ENCODE measurements around the gene ZNF697.

The ZNF697 gene

GRCh38 chr1:119660253-119661083, 12.4 kb upstream of the ZNF697 start:
- DNase-seq: no peak

GRCh38 chr1:119659628-119660027, 11.6 kb upstream of the ZNF697 start:
- no peak for DNase-seq

DNA sequence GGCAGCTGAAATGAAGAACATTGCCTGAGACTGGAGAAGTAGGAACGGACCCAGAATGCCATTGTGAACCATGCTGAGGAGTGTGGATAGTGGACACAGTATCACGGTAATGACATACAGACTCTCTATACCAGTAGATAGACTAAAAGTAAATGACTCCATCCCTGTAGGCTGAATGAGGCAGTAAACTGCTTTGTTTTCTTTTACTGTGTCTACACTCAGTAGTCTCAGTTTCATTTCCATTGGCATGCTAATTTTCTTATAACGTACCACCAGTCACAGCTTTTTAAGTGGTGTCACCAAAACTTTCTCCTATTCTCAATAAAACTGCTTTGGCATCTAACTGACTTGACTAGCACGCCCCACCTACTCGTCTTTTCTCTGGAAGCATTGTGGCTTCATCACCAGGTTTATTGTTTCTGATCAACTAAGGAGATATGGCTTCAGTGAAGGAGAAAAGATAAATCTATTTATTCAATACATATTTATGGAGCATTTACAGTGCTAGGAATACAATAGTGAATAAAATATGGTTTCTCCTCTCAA, 8.4 kb upstream of the ZNF697 start:
- no peak for DNase-seq

- DNase-seq: no peak
Observed at GRCh38 chr1:119655154-119655553, 7.1 kb upstream of the ZNF697 start.

- DNase-seq: no peak
Observed at GRCh38 chr1:119653839-119654170, 5.7 kb upstream of the ZNF697 start.

- DNase-seq: no peak
Observed at GRCh38 chr1:119653135-119653838, 5.2 kb upstream of the ZNF697 start.

GRCh38 chr1:119652587-119652986, 4.5 kb upstream of the ZNF697 start:
- no peak for DNase-seq

DNA sequence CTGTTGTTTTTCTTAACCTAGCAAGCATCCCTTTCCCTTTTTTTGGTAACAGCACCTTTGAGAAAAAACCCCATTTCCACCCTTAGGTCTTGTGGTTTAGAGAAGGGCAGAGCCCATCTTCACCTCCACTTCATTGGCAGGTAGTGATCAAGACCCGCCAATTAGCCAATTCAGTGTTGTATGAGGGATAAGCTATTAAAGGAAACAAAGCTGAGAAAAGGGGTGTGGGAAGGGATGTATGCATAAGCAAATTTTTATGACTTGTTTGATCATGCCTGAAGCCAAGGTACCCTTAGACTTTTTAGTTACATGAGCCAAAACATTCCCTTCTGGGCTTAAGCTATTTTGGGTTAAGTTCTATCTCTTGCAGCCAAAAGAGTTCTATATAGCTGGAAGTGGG, 3.6 kb upstream of the ZNF697 start:
- DNase-seq: no peak

GRCh38 chr1:119651133-119651532, 3.1 kb upstream of the ZNF697 start:
- DNase-seq: no peak

GRCh38 chr1:119648620-119649004, 546 bp upstream of the ZNF697 start:
- DNase-seq: no peak

DNA sequence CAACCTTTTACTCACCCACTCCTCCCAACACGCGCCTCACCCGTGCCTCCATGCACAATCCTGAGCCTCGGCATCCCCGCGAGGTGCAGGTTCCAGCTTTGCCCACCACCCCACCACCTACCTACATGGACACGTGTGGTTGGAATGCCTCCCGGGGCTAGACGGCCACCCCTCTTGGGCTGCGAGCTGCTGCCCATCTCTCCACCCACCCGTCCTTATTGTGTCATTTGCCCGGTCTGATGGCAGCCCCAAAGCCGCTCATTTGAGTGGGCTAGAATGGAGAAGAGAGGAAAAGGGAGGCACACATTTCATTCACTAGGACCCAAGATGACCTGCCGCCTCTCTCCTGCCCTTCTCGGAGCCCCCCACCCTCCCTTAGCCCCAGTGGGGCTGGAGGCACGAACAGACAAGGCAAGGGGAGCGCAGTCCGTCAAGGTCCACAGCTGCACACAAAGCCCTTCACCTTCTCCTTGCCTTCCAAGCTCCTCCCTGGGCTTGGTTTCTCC, 785 bp downstream of the ZNF697 start:
- DNase-seq: no peak

DNA sequence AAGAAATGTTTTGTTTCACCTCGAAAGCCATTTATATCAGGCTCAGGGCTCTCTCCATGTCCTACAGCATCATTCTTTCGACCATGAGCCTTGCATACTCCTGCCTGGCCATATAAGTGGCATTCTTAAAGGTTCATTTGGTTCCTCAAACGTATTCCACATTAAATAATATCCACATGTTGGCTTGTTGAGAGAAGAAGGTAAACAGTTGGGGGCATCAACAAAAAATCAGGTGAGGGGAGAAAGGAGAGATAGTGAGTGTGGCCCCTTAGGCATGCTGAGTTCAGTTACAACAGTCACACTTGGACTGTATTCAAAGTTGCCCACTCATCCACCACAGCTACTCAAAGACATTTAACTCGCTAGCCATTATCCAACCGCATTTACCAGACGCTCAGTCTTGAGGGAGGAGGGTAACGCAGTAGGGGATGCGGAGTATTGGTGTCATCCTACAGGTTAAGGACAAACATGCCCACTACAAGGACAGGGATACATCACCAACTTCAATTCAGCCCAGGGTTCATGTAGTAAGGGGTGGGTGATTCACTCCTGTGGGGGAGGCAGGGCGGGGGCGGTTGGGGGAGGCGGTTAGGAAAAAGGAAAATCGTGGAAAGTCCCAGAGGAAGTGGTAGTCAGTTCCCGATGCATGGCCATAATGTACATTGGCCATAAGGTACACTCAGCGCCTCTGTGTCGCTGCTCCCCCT, 1.4 kb downstream of the ZNF697 start:
- no peak for DNase-seq

- no peak for DNase-seq
Observed at GRCh38 chr1:119639109-119639508, 9.0 kb downstream of the ZNF697 start.

DNA sequence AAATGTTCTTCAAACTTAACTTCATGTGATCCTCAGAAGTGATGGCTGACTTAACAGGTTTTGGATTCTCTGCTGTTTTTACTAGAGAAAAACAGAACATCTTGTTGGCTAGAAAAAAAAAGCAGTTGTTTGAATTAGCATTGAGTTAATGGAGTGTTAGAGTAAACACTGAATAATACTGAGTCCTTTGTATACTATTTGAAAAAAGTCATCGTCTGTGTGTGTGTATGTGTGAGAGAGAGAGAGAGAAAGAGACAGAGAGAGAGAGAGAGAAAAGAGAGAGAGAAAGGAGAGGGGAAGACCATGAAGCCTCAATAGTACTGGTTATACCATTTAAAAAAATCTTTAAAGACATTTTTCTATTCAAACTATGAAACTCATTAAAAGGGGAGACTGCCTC, 10.4 kb downstream of the ZNF697 start:
- no peak for DNase-seq

- no peak for DNase-seq
Observed at GRCh38 chr1:119636491-119637089, 11.5 kb downstream of the ZNF697 start.

DNA sequence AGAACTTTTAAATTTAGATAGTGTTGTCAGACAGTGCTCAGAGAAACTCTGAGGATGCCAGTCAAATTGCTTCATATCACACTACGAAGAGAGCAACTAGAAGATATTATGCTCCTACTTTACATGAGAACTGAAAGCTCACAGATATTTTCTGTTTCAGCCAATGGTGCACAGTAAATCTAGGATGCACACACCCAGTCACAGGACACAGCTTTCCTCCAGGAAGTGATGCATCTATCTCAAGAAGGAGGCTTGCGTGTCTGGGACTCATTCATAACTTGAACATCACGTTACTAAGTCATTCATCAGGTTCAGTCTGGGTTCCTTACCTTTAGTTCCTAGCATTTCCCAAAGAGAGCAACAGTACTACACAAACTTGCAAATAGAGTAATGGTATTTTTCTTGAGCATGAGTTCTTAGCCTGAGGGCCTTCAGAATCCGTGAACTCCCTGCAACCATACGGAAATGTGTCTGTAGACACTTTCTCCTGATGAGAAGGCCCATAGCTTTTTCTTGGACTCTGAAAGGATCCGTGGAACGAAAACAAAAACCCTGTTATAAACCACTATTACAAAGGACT, 12.2 kb downstream of the ZNF697 start:
- no peak for DNase-seq

DNA sequence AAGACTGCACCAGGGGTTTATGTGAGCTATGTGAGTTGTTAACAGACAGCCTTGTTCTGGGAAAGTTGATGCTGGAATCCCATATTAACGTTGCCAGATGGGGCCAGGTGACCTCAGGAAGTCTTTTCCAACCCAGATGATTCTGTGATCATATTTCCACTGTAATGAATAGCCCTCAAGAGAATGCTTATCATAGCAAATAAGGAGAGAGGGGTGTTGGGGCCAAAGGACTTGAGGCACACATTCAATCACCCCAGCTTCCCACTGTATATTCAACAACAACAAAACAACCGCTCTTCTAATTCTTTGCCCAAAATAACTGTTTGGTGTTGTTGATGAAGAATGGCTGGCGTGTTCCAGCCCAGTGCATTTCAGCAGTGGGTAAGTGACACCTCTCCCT, 14.1 kb downstream of the ZNF697 start:
- DNase-seq: no peak

- no peak for DNase-seq
Observed at GRCh38 chr1:119633575-119633974, 14.5 kb downstream of the ZNF697 start.

DNA sequence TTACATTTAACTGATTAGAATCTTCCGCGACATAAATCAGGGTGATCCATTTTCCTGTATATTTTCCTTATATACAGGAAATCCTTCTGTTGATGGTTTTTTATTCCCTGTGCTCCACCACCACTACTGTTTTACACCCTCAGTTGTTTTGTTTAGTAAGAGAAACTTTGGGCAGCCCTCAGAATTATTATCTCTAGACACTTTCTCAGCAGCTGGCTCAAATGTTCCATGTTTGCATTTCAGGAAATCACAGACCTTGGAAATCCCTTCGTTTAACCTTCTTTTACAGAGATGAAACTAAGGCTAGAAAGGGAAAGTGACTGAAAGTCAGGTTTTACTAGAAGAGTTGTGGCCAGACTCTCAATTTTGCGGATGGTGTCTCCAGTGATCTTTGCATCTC, 15.2 kb downstream of the ZNF697 start:
- no peak for DNase-seq

DNA sequence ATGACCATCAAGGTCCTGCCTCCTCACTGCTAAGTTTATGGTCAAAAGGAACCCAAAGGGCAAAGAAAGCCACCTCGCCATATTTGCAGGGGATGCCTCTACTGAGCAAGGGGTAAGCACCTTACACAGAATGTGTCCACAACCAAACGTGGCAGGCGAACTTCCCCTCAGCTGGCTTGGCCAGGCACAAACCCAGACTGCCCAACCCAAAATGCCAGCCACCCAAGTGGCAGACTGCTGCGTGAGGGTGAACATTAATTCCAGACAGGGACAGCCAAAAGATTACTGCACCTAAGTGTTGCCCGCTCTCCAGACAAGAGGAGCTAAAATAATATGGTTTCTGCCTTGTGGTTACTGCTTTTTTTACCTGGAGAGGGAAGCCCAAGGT, 16.0 kb downstream of the ZNF697 start:
- DNase-seq: no peak

DNA sequence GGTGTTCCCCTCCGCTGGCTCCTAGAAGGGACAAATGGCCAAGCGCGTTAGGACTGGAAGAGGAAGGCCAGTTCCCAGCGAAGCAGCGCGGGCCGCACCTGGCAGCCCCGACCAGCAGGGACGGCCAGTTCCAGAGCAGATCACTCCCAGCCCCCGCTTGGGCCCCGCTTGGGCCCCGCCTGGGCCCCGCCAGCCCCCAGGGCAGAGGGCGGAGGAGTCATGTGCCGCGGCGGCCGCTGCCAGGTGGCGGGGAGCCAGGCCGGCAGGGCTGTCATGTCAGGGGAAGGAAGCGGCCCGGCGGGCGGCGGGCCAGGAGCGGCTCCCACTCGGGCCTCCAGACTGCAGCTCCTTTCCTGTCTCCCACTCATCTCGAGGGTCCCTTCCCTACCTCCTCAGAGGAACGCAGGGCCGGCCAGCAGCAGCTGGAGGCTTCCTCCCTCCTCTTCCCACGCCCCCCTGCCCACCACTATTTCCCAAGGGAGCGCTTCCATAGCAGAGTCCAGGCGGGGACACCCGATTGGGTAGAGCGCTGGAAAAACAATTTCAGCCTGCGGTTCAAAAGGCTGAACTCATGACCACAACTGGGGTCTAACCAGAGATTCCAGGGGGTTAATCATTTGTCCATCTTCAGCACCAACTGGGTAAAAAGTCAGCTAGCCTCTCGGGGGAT, 16.5 kb downstream of the ZNF697 start:
- DNase-seq: peak; percentile 68

- DNase-seq: no peak
Observed at GRCh38 chr1:119631086-119631432, 17.0 kb downstream of the ZNF697 start.

All from NCI-H446 treated with DMSO at 0.1 percent for 48 hours (cell line).